HL-60 (cell line): ENCODE results near the gene SH3RF2.

ENCODE experiments used
- DNase-seq, 2 experiments: peaks; one replicate each; pipeline ENCODE4 v3.0.0-alpha.2; 2010 to 2020; ENCODE audit warnings: low read depth in 1 of 2, low spot score in 1 of 2
- H3K27ac ChIP-seq: fragments of 250-450 bp; sonication (Bioruptor Pico); replicated peaks from 2 replicates; pipeline ENCODE4 v1.5.1; 2020; ENCODE audit warnings: mild to moderate bottlenecking, moderate library complexity
- H3K27me3 ChIP-seq: fragments of 250-450 bp; sonication (Bioruptor Pico); 2 replicates; pipeline ENCODE4 v1.5.1; 2021; ENCODE audit warnings: mild to moderate bottlenecking, moderate library complexity; ENCODE audit not compliant: insufficient read depth, poor library complexity, severe bottlenecking
- H3K4me3 ChIP-seq: replicated peaks from 2 replicates; pipeline ENCODE4 v1.5.1; 2011; ENCODE audit warnings: mild to moderate bottlenecking, control low read depth, low read length; ENCODE audit not compliant: insufficient read depth
- CTCF ChIP-seq: IDR thresholded peaks from one replicate; pipeline ENCODE4 v1.5.1; 2011; ENCODE audit warnings: low read length, control low read depth, inconsistent platforms; ENCODE audit not compliant: insufficient read depth
- GABPA ChIP-seq: IDR thresholded peaks from 2 replicates; pipeline ENCODE4 v1.6.1; 2012; ENCODE audit warnings: low read depth
- POLR2AphosphoS5 ChIP-seq: IDR thresholded peaks from 2 replicates; pipeline ENCODE4 v1.6.1; 2012; ENCODE audit warnings: low read depth
- REST ChIP-seq: IDR thresholded peaks from 2 replicates; pipeline ENCODE4 v1.6.1; 2012; ENCODE audit warnings: low read depth; ENCODE audit not compliant: insufficient replicate concordance
- SPI1 ChIP-seq: IDR thresholded peaks from 2 replicates; pipeline ENCODE4 v1.6.1; 2012; ENCODE audit warnings: low read depth, mild to moderate bottlenecking, borderline replicate concordance

The SH3RF2 gene

DNA sequence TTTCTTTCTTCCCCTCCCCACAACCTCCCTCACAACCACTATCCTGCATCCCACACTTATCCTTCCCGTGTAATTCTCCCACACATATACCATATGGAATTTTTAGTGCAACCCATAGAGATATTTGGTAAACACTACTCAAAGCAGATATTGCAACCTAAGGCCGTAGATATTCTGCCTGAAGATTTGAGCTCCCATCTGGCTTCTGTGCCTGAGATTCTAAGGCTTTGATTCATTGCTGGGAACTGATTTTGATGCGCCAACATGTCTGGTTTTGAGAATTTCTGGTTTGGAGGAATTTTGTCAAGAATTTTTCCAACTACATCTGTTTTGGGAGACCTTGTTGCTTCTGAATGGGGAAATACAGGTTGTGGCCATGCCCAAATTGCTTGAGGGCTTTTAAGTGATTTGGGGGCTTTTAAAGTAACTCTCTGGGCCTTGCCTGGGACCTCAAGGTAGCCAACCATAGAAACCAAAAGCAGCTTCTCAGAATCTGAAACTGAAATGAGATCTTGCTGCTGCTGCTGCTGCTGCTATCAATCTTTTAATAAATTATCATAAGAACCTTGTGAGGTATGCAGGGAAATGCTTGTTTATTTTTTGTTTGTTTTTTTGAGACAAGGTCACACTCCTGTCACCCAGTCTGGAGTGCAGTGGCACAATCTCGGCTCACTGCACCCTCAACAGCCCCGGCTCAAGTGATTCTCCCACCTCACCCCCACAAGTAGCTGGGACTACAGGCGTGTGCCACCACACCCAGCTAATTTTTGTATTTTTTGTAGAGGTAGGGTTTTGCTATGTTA lies 132.8 kb downstream of the SH3RF2 start:
- Histone ChIP-seq H3K27me3 (no peaks in the 10 kb centered on the region), H3K27ac (no peak overlapping the region), H3K4me3 (no peak overlapping the region)
- DNase-seq, result no peak
- no peak for TF ChIP-seq GABPA
- no peak for TF ChIP-seq SPI1

DNA sequence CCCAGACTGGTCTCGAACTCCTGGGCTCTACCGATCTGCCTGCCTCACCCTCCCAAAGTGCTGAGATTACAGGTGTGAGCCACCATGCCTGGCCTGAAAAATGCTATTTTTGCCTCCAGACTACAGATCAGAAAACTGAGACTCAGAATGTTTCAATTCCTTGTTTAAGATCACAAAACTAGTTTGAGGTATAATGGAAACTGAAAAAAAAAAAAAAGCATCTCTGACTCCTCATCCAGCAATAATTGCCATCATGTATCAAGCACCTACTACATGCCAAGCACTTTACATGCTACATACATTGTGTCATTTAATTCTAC lies 133.4 kb downstream of the SH3RF2 start:
- Histone ChIP-seq H3K27ac (no peak overlapping the region), H3K4me3 (no peak overlapping the region), H3K27me3 (no peaks in the 10 kb centered on the region)
- no peak for TF ChIP-seq POLR2AphosphoS5
- no peak for TF ChIP-seq REST
- TF ChIP-seq CTCF, result no peak
- no peak for TF ChIP-seq GABPA
- no peak for TF ChIP-seq SPI1
- DNase-seq, result no peak

- Histone ChIP-seq H3K27me3 (no peaks in the 10 kb centered on the region), H3K4me3 (no peak overlapping the region), H3K27ac (no peak overlapping the region)
- no peak for DNase-seq
- no peak for TF ChIP-seq POLR2AphosphoS5
- no peak for TF ChIP-seq CTCF
- TF ChIP-seq REST, result no peak
- no peak for TF ChIP-seq GABPA
- TF ChIP-seq SPI1, result no peak
Observed at GRCh38 chr5:146070746-146071145, 134.4 kb downstream of the SH3RF2 start.

DNA sequence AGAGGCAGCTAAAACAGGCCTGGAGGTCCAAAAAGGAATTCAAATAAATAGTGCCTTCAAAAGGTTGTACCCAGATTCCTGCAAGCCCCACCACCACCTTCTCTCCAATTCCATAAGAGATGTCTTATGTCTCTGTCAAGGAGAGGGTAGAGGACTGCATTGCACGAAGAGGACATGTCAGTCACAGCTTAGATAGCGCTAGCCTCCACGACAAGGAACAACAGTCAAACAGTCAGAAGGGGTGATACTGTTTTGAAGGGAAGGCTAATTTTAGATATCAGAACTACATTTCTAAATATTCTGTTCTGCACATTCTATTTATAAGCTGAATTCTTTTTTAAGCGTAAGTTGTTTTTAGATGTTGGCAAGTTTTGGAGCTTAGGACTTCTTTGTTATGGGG lies 134.8 kb downstream of the SH3RF2 start:
- Histone ChIP-seq H3K27me3 (no peaks in the 10 kb centered on the region), H3K27ac (no peak overlapping the region), H3K4me3 (no peak overlapping the region)
- TF ChIP-seq POLR2AphosphoS5 (no peak), CTCF (no peak), REST (no peak), SPI1 (no peak), GABPA (no peak)
- no peak for DNase-seq
